Measurements from ENCODE around the gene CNN2. TPM values are rescaled to one million over a fixed set of nuclear protein-coding genes. Genes with fewer than 3 reads are reported as not detected.
A peak's percentile ranks its signal among the peaks of the same experiment; 100 is the strongest.

CNN2 gene
- total RNA-seq, 1 experiment from 2014 or later: 524 TPM

DNA sequence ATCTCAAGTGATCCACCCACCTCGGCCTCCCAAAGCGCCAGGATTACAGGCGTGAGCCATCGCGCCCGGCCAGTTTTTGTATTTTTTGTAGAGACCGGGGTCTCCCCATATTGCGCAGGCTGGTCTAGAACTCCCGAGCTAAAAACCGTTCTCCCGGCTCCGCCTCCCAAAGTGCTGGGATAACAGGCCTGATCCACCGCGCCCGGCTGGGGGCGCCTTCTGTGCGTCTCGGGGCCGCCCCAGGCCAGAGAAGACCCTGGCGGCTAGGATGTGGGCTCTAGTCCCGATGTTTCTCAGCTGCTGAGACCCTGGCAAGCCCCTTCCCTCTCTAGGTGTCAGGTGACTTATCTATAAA, 44.1 kb downstream of the CNN2 start:
- H3K23me2 ChIP-seq (ENCODE audit: insufficient read length, low read depth, low read length, poor library complexity, severe bottlenecking): peaks cover 9% of the 10 kb centered on the region
- no peak overlapping the region for H2AK5ac ChIP-seq (ENCODE audit: insufficient read length, low read length)
- H3K79me1 ChIP-seq (ENCODE audit: insufficient read depth, low read depth, low read length, poor library complexity, severe bottlenecking): no peaks in the 10 kb centered on the region
- no peak overlapping the region for H3K56ac ChIP-seq (ENCODE audit: insufficient read length, low read depth, low read length)
- H3K9me3 ChIP-seq (ENCODE audit: control insufficient read depth, low read depth, low read length): no peaks in the 10 kb centered on the region
- H3K27ac ChIP-seq (ENCODE audit: insufficient read length, low read depth, low read length): no peak overlapping the region
- peak overlapping the region; percentile 13 for H3K18ac ChIP-seq (ENCODE audit: insufficient read length, low read depth, low read length)
- Mint-ChIP-seq H3K4me1 (peaks cover 9 to 15% of the 10 kb centered on the region in 2 experiments), H3K27ac (no peak overlapping the region), H3K9me3 (no peaks in the 10 kb centered on the region), H3K27me3 (ENCODE audit: low read depth) (peaks cover 48% of the 10 kb centered on the region), H3K4me3 (peak overlapping the region; percentile 48 to 74), H3K36me3 (ENCODE audit: insufficient read depth in 1 of 3, low read depth in 3 of 3) (peaks cover 2 to 20% (median 9%) of the 10 kb centered on the region in 3 experiments)
- DNase-seq: peak; percentile 73
- H2BK120ac ChIP-seq (ENCODE audit: low read depth, low read length, poor library complexity, severe bottlenecking): no peak overlapping the region
- H4K20me1 ChIP-seq (ENCODE audit: control insufficient read depth, insufficient read depth, insufficient read length): no peaks in the 10 kb centered on the region
- peaks cover 1% of the 10 kb centered on the region; the same call in 1 of the 2 replicates for H3K4me1 ChIP-seq (ENCODE audit: insufficient read depth, low read length)
- no peak overlapping the region for H3K23ac ChIP-seq (ENCODE audit: insufficient read length, low read depth, low read length)
- H2AFZ ChIP-seq (ENCODE audit: low read length): no peak overlapping the region
- H3K79me2 ChIP-seq (ENCODE audit: insufficient read depth, low read length): no peaks in the 10 kb centered on the region
- no CpG with 5 or more reads among the region's 21 CpGs for WGBS (ENCODE audit: extremely low coverage, insufficient read length, low lambda C conversion rate)
- H4K5ac ChIP-seq (ENCODE audit: insufficient read length, low read depth, low read length): no peak overlapping the region
- no peak overlapping the region for H2BK20ac ChIP-seq (ENCODE audit: low read depth, low read length, poor library complexity, severe bottlenecking)
- peak; percentile 53 for TF ChIP-seq CTCF (conservative IDR thresholded peaks at IDR 0.05)
- no peak overlapping the region for H3T11ph ChIP-seq (ENCODE audit: low read length)
- no peak overlapping the region for H3K4ac ChIP-seq (ENCODE audit: low read depth, low read length)
- H3K14ac ChIP-seq (ENCODE audit: insufficient read depth, low read length): peak overlapping the region; percentile 90; the same call in 1 of the 2 replicates
- no peak overlapping the region for H2BK15ac ChIP-seq (ENCODE audit: low read depth, low read length)
- H3K9ac ChIP-seq (ENCODE audit: extremely low read depth, insufficient read length, low read length): no peak overlapping the region
- H4K91ac ChIP-seq (ENCODE audit: insufficient read length, low read depth, low read length): no peak overlapping the region
- H2BK5ac ChIP-seq (ENCODE audit: insufficient read length, low read length): no peak overlapping the region
- H3K27me3 ChIP-seq (ENCODE audit: insufficient read depth, low read length): no peaks in the 10 kb centered on the region; the same call in 1 of the 2 replicates
- peak overlapping the region; percentile 64 for H3K4me2 ChIP-seq (ENCODE audit: insufficient read depth, insufficient read length, low read length)
- H2BK12ac ChIP-seq (ENCODE audit: insufficient read length, low read depth, low read length): no peak overlapping the region
- H4K8ac ChIP-seq (replicated peaks; ENCODE audit: insufficient read length, low read depth, low read length): no peak overlapping the region

Measured in H9 (cell line).